Motor neuron (in vitro differentiated cells): ENCODE measurements around the gene MPO. TPM values are rescaled to one million over a fixed set of nuclear protein-coding genes. Genes with fewer than 3 reads are reported as not detected.
A peak's percentile ranks its signal among the peaks of the same experiment; 100 is the strongest.

ENCODE experiments used
- ATAC-seq, 8 experiments: fragments of 200-7000 bp; cut with Tn5 transposase; replicated peaks in 6 of 8; 2 replicates each; pipeline ENCODE4 v1.8.0; 2021; ENCODE audit warnings: mild to moderate bottlenecking in 8 of 8, moderate library complexity in 8 of 8
- H3K27ac ChIP-seq, 2 donors: fragments of 250-450 bp; sonication (Bioruptor Pico); 2 replicates each; pipeline ENCODE4 v1.9.0; 2021; ENCODE audit warnings: antibody characterized with exemption in 2 of 2, mild to moderate bottlenecking in 2 of 2, moderate library complexity in 1 of 2
- H3K4me1 ChIP-seq, 2 donors: fragments of 250-450 bp; sonication (Bioruptor Pico); replicated peaks in 1 of 2; 2 replicates each; pipeline ENCODE4 v1.6.1; 2021; ENCODE audit warnings: antibody characterized with exemption in 2 of 2, mild to moderate bottlenecking in 2 of 2, moderate library complexity in 1 of 2
- H3K4me3 ChIP-seq, 5 donors: fragments of 250-450 bp; sonication (Bioruptor Pico); 2 replicates each; pipeline ENCODE4 v1.9.0; 2021; ENCODE audit warnings: antibody characterized with exemption in 5 of 5, mild to moderate bottlenecking in 5 of 5, moderate library complexity in 4 of 5
- WGBS, 10 experiments: fragments of 450-650 bp; shearing (Covaris generic); methylation state at CpG; one replicate each; pipeline ENCODE4 v1.0.0; 2022; 5-methylcytosine and 5-hydroxymethylcytosine counted together
- in situ Hi-C, 9 experiments: fragments of 400-800 bp; cut with MboI; loops; one replicate each; pipeline ENCODE4 v1.15.0; 2021; ENCODE audit warnings: low sequenced_read_pairs in 9 of 9, low pct_unique_long_range_greater_than_20kb in 2 of 9; ENCODE audit not compliant: unreplicated experiment in 9 of 9
- total RNA-seq, 8 experiments: library from RNA; unstranded; fragments of 300-600 nt; gene quantifications; 2 replicates each; pipeline versions ENCODE4 v1.2.3 to v1.2.4, GENCODE V29; 2022

MPO gene
- total RNA-seq, 8 experiments from 2014 or later, result 0.18 to 3.2 (median 0.59) TPM; not detected in 3

GRCh38 chr17:58232707-58233156 is 48.0 kb downstream of the MPO start:
- peak in 7 of 8 experiments; percentile 19 to 80 (median 39) for ATAC-seq
- Histone ChIP-seq H3K4me3 (no peak overlapping the region), H3K27ac (no peak overlapping the region), H3K4me1 (no peaks in the 10 kb centered on the region)
- WGBS, 10 experiments, result 44 to 100% (median 57%) methylated on average over 1 to 8 of the region's 12 CpGs; no CpG with 5 or more reads in 4 of the 10 experiments
- in situ Hi-C loops, result no loop called here

DNA sequence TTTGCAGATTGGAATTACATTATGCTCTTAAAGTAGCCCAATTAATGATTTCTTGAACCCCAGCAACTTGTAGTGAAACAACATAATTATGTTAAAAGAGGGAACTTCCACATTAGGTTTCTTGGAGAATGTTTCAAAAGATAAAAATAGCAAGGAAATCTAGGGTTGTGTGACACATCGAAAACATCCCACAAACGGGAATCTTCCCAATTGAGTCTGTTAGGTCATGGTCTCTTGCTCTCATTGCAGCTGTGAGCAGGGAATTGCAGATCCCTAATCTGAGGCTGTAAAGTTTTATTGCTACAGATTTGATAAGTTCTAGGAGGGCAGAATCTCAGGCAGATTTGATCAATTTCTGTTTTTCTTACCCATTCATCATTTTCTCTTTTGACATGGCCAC is 49.1 kb downstream of the MPO start:
- in situ Hi-C loops, result no loop called here
- ATAC-seq, result no peak
- WGBS, 10 experiments, result 0 to 100% (median 75%) methylated on average over 1 to 2 of the region's 2 CpGs; no CpG with 5 or more reads in 3 of the 10 experiments
- Histone ChIP-seq H3K4me3 (no peak overlapping the region), H3K4me1 (no peaks in the 10 kb centered on the region), H3K27ac (no peak overlapping the region)

DNA sequence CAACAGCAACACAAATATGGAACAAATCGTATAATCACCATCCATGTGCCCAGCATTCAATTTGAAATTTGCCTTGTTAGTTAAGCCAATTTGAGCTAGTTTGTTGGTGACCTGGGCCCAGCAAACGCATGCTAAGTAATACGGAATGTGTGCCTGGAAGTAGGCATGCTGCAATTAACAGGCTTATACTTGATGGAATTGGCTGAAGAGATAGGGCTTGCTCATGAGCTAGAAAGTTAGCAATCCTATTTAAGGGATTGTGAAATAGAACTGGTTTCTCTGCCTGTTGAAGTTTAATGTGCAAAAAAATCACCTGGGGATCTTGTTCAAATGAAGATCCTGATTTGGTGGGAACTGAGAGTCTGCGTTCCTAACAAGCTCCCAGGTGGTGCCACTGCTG is 50.9 kb downstream of the MPO start:
- 72 to 100% (median 89%) methylated on average over 1 to 4 of the region's 4 CpGs; no CpG with 5 or more reads in 1 of the 10 experiments for WGBS, 10 experiments
- ATAC-seq, result no peak
- in situ Hi-C loops, result no loop called here
- Histone ChIP-seq H3K27ac (no peak overlapping the region), H3K4me3 (no peak overlapping the region), H3K4me1 (no peaks in the 10 kb centered on the region)

DNA sequence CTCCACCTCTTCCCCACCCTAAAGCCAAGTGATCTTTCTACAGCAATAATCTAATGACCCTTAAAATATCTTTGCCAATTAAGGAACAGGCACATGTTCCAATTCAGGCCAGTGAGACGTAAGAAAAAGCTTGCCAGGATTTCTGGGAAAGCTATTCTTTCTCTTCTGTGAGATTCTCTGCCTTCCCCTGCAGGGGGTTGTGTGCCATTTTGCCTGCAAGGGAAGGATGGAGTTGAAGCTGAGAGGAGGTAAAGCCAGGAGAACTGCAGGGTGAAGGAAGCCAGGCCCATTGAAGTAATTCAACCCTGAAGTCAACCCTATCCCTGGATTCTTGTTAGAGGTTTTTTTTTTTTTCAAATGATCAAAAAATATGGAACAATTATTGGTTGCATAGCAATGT is 51.4 kb downstream of the MPO start:
- in situ Hi-C loops, result no loop called here
- Histone ChIP-seq H3K27ac (no peak overlapping the region), H3K4me1 (no peaks in the 10 kb centered on the region), H3K4me3 (no peak overlapping the region)
- 0 to 100% (median 65%) methylated on average over 1 of the region's 1 CpG; no CpG with 5 or more reads in 2 of the 10 experiments for WGBS, 10 experiments
- no peak for ATAC-seq

DNA sequence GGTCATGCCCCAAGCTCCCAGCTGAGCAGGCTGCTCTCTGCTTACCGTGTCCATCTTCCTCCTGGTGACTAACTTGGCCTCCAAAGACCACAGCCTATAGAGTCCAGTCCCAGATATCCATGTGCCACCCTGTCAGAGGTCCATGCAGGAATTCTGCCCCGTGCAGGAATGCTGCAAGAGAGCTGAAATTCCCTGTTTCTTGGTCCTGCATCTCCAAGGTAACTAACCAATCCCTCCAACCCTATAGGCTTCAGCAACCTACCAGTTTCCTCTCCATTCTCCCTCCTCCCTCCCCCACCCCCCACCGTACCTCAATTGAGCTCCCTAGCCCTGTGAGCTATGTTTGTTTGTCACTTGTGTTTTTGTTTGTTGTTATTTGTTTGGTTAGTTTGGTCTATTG is 52.1 kb downstream of the MPO start:
- in situ Hi-C loops, result no loop called here
- WGBS, 10 experiments, result 11 to 33% (median 20%) methylated on average over 1 to 2 of the region's 3 CpGs; no CpG with 5 or more reads in 6 of the 10 experiments

DNA sequence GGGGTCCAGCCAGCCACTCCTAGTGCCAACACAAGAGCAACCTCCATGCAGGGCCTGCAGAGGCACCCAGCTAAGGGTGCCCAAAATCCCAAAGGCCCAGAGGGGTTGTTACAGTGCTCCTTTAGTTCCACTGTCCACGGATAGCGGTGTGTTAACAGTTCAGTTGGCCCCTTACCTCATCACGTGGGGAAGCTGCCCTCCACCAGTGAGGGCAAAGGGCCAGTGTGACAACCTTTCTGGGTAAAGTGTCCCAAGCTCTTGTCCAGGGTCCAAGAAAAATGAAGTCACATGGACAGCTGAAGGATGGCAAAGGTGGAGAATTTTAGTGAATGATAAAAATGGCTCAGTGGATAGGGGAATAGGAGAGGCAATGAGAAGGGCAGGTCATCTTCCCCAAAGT is 53.0 kb downstream of the MPO start:
- ATAC-seq, result no peak
- in situ Hi-C loops, result no loop called here
- Histone ChIP-seq H3K4me3 (no peak overlapping the region), H3K27ac (no peak overlapping the region), H3K4me1 (no peaks in the 10 kb centered on the region)
- WGBS, 10 experiments, result 50 to 93% (median 82%) methylated on average over 1 to 3 of the region's 3 CpGs; no CpG with 5 or more reads in 5 of the 10 experiments

More for the DNA sequence above, 52.1 kb downstream of the MPO start:
- Histone ChIP-seq H3K4me3 (no peak overlapping the region), H3K27ac (no peak overlapping the region), H3K4me1 (no peaks in the 10 kb centered on the region)
- no peak for ATAC-seq

- Histone ChIP-seq H3K4me3 (no peak overlapping the region), H3K27ac (no peak overlapping the region), H3K4me1 (peaks cover 6% of the 10 kb centered on the region in 2 donors)
- in situ Hi-C loops, result no loop called here
- ATAC-seq, result no peak
- 0 to 57% (median 33%) methylated on average over 1 of the region's 1 CpG; no CpG with 5 or more reads in 1 of the 10 experiments for WGBS, 10 experiments
Observed at GRCh38 chr17:58224315-58224714, 56.4 kb downstream of the MPO start.

Other genes starting within 250 kb of the MPO start
- 10 to 100 TPM; 16.8 to 78.7 (median 36.0) TPM for gene DYNLL2, start 197.5 kb downstream of the MPO start, total RNA-seq
- gene OR4D1, start 132.6 kb downstream of the MPO start, total RNA-seq, result under 1 TPM in 5 of 8 experiments, not detected in 3; 0.05 to 0.76 (median 0.25) TPM
- under 1 TPM in 3 of 8 experiments, not detected in 5; 0.17 to 0.35 (median 0.28) TPM for gene OR4D2, start 114.0 kb downstream of the MPO start, total RNA-seq
- under 1 TPM in 5 of 8 experiments, not detected in 3; 0.27 to 0.66 (median 0.38) TPM for gene EPX, start 88.2 kb downstream of the MPO start, total RNA-seq
- 10 to 100 TPM in 7 of 8 experiments, 1 to 10 TPM in 1; 7.4 to 32.3 (median 20.9) TPM for gene MKS1, start 61.7 kb downstream of the MPO start, total RNA-seq
- gene LPO, start 42.4 kb downstream of the MPO start, total RNA-seq, result 1 to 10 TPM in 2 of 8 experiments, under 1 TPM in 5, not detected in 1; 0.08 to 1.2 (median 0.16) TPM
- gene TSPOAP1, start 47.9 kb upstream of the MPO start, total RNA-seq, result 10 to 100 TPM in 5 of 8 experiments, 1 to 10 TPM in 2, under 1 TPM in 1; 0.76 to 23.0 (median 13.2) TPM
- gene SUPT4H1, start 71.3 kb upstream of the MPO start, total RNA-seq, result 10 to 100 TPM; 47.7 to 87.5 (median 62.3) TPM
- 1 to 10 TPM in 2 of 8 experiments, under 1 TPM in 5, not detected in 1; 0.11 to 2.1 (median 0.41) TPM for gene RNF43, start 136.6 kb upstream of the MPO start, total RNA-seq
- gene HSF5, start 207.5 kb upstream of the MPO start, total RNA-seq, result under 1 TPM in 5 of 8 experiments, not detected in 3; 0.04 to 0.14 (median 0.05) TPM
- gene MTMR4, start 233.7 kb upstream of the MPO start, total RNA-seq, result 10 to 100 TPM; 29.7 to 69.7 (median 50.5) TPM